SK-N-SH treated with all-trans-retinoic acid at 6 μM for 48 hours (cell line): ENCODE results near the gene CAPN10.

Experiments used
- ATAC-seq: fragments of 200-7000 bp; cut with Tn5 transposase; 3 replicates; pipeline ENCODE4 v1.9.1; 2020; ENCODE audit warnings: mild to moderate bottlenecking, moderate library complexity
- ARNTL ChIP-seq: fragments of 450-650 bp; formaldehyde crosslinking; IDR thresholded peaks from 2 replicates; pipeline ENCODE4 v1.5.0; 2020; ENCODE audit warnings: low read depth, mild to moderate bottlenecking, moderate library complexity, borderline replicate concordance
- BACH2 ChIP-seq: fragments of 250-450 bp; sonication (Bioruptor Pico); IDR thresholded peaks from 2 replicates; pipeline ENCODE4 v1.9.0; 2021; ENCODE audit warnings: mild to moderate bottlenecking, borderline replicate concordance
- CSDC2 ChIP-seq: fragments of 250-450 bp; sonication (Bioruptor Pico); IDR thresholded peaks from 2 replicates; pipeline ENCODE4 v1.5.0; 2020; ENCODE audit warnings: mild to moderate bottlenecking, moderate library complexity
- CSRNP3 ChIP-seq: fragments of 250-450 bp; sonication (Bioruptor Pico); IDR thresholded peaks from 2 replicates; pipeline ENCODE4 v1.5.1; 2021; ENCODE audit warnings: mild to moderate bottlenecking, moderate library complexity
- ESRRG ChIP-seq: fragments of 250-450 bp; sonication (Bioruptor Pico); IDR thresholded peaks from 2 replicates; pipeline ENCODE4 v1.6.1; 2021; ENCODE audit warnings: mild to moderate bottlenecking
- GLIS3 ChIP-seq: fragments of 250-450 bp; sonication (Bioruptor Pico); IDR thresholded peaks from 2 replicates; pipeline ENCODE4 v1.5.0; 2020; ENCODE audit warnings: mild to moderate bottlenecking, moderate library complexity
- OSR1 ChIP-seq: fragments of 250-450 bp; sonication (Bioruptor Pico); IDR thresholded peaks from 2 replicates; pipeline ENCODE4 v1.8.0; 2022; ENCODE audit warnings: moderate library complexity, mild to moderate bottlenecking, inconsistent platforms
- PPARA ChIP-seq: fragments of 250-450 bp; sonication (Bioruptor Pico); IDR thresholded peaks from 2 replicates; pipeline ENCODE4 v1.5.0; 2020; ENCODE audit warnings: mild to moderate bottlenecking, borderline replicate concordance
- RARB ChIP-seq: fragments of 250-450 bp; sonication (Bioruptor Pico); IDR thresholded peaks from 2 replicates; pipeline ENCODE4 v1.8.0; 2021; ENCODE audit warnings: mild to moderate bottlenecking, moderate library complexity
- SNAI2 ChIP-seq: fragments of 250-450 bp; sonication (Bioruptor Pico); IDR thresholded peaks from 2 replicates; pipeline ENCODE4 v1.5.0; 2020; ENCODE audit warnings: mild to moderate bottlenecking, moderate library complexity
- TCF4 ChIP-seq: fragments of 250-450 bp; sonication (Bioruptor Pico); IDR thresholded peaks from 2 replicates; pipeline ENCODE4 v1.8.0; 2021; ENCODE audit warnings: mild to moderate bottlenecking, moderate library complexity, borderline replicate concordance
- TOX ChIP-seq: fragments of 250-450 bp; sonication (Bioruptor Pico); IDR thresholded peaks from 2 replicates; pipeline ENCODE4 v1.8.0; 2021; ENCODE audit warnings: mild to moderate bottlenecking, moderate library complexity, borderline replicate concordance
- TSHZ2 ChIP-seq: fragments of 250-450 bp; sonication (Bioruptor Pico); IDR thresholded peaks from 2 replicates; pipeline ENCODE4 v1.5.0; 2020; ENCODE audit warnings: mild to moderate bottlenecking, moderate library complexity
- ZC3H10 ChIP-seq: fragments of 250-450 bp; sonication (Bioruptor Pico); IDR thresholded peaks from 2 replicates; pipeline ENCODE4 v1.5.1; 2021; ENCODE audit warnings: mild to moderate bottlenecking, moderate library complexity
- ZFP3 ChIP-seq: fragments of 250-450 bp; sonication (Bioruptor Pico); IDR thresholded peaks from 2 replicates; pipeline ENCODE4 v1.5.0; 2020; ENCODE audit warnings: mild to moderate bottlenecking, moderate library complexity
- ZFP30 ChIP-seq: fragments of 450-650 bp; formaldehyde crosslinking; IDR thresholded peaks from 2 replicates; pipeline ENCODE4 v1.5.0; 2022; ENCODE audit warnings: mild to moderate bottlenecking, moderate library complexity
- ZNF565 ChIP-seq: fragments of 450-650 bp; formaldehyde crosslinking; conservative IDR thresholded peaks from 2 replicates; pipeline ENCODE4 v1.5.0; 2020; ENCODE audit warnings: low read depth, mild to moderate bottlenecking, moderate library complexity
- ZNF8 ChIP-seq: fragments of 450-650 bp; formaldehyde crosslinking; IDR thresholded peaks from 2 replicates; pipeline ENCODE4 v1.5.0; 2020; ENCODE audit warnings: mild to moderate bottlenecking, moderate library complexity
- TF ChIP-seq, protein P1 (sequence below): fragments of 250-450 bp; sonication (Bioruptor Pico); IDR thresholded peaks from 2 replicates; pipeline ENCODE4 v1.8.0; 2020; ENCODE audit warnings: mild to moderate bottlenecking, moderate library complexity, borderline replicate concordance

CAPN10 gene

GRCh38 chr2:240569998-240570530 is 16.5 kb upstream of the CAPN10 start:
- no peak for ATAC-seq
- TF ChIP-seq, protein P1, sequence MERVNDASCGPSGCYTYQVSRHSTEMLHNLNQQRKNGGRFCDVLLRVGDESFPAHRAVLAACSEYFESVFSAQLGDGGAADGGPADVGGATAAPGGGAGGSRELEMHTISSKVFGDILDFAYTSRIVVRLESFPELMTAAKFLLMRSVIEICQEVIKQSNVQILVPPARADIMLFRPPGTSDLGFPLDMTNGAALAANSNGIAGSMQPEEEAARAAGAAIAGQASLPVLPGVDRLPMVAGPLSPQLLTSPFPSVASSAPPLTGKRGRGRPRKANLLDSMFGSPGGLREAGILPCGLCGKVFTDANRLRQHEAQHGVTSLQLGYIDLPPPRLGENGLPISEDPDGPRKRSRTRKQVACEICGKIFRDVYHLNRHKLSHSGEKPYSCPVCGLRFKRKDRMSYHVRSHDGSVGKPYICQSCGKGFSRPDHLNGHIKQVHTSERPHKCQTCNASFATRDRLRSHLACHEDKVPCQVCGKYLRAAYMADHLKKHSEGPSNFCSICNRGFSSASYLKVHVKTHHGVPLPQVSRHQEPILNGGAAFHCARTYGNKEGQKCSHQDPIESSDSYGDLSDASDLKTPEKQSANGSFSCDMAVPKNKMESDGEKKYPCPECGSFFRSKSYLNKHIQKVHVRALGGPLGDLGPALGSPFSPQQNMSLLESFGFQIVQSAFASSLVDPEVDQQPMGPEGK, result no peak
- TF ChIP-seq OSR1, result no peak
- TF ChIP-seq TOX (CRISPR knock-in tag), result no peak

GRCh38 chr2:240570531-240571313 is 15.8 kb upstream of the CAPN10 start:
- ATAC-seq, result no peak

DNA sequence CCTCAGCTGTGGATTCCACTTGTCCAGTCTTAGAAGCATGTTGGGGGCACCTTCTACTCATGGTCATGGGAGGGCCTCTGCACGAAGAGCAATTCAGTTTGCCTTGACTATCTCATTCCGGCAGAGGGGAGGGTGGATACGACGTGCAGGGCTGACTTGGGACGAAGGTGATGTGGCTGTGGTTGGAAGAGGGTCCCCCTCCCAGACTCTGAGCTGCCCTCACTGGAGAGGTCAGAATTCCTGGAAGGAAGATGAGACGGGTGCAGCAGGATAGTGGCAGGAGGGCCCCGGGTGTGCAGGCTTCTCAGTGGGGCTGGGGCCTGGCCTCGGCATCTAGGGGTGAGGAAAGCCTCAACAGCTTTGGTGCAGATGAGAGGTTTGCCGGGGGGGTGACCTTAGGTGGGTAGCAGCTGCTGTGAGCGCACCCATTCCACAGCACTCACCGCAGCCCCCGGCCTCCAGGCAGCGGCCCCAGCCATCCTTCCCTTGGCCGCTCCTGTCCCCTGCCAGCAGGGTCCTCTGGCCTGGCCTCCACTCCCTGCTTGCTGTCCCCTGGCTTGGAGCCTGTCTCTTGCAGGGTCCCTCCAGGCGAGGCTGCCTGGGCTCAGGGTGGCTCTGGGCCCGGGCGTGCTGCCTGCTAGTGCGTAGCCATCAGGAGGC is 15.1 kb upstream of the CAPN10 start:
- TF ChIP-seq ZC3H10 (CRISPR knock-in tag) (no peak), ZFP3 (CRISPR knock-in tag) (no peak), GLIS3 (CRISPR knock-in tag) (no peak), ZFP30 (CRISPR knock-in tag) (no peak), CSRNP3 (CRISPR knock-in tag) (no peak), SNAI2 (no peak), BACH2 (CRISPR knock-in tag) (no peak)
- ATAC-seq, result no peak

More at GRCh38 chr2:240570531-240571313, 15.8 kb upstream of the CAPN10 start:
- TF ChIP-seq ESRRG (CRISPR knock-in tag) (no peak), ZNF565 (CRISPR knock-in tag) (no peak), GLIS3 (CRISPR knock-in tag) (no peak), CSDC2 (CRISPR knock-in tag) (no peak), ZFP30 (CRISPR knock-in tag) (no peak), CSRNP3 (CRISPR knock-in tag) (no peak), TSHZ2 (CRISPR knock-in tag) (no peak), ARNTL (no peak), PPARA (CRISPR knock-in tag) (no peak), ZFP3 (CRISPR knock-in tag) (no peak), RARB (no peak), ZNF8 (CRISPR knock-in tag) (no peak), TCF4 (CRISPR knock-in tag) (no peak), TOX (CRISPR knock-in tag) (no peak), SNAI2 (no peak), BACH2 (CRISPR knock-in tag) (no peak)
- TF ChIP-seq, protein P1, result no peak
